Iris pigment epithelial cell (primary cell): ENCODE results near the gene GTF2H3.
A peak's percentile ranks its signal among the peaks of the same experiment; 100 is the strongest.

ENCODE experiments used
- DNase-seq: peaks from one replicate; pipeline ENCODE4 v3.0.0-alpha.2; 2011; ENCODE audit warnings: low read depth

Gene GTF2H3

DNA sequence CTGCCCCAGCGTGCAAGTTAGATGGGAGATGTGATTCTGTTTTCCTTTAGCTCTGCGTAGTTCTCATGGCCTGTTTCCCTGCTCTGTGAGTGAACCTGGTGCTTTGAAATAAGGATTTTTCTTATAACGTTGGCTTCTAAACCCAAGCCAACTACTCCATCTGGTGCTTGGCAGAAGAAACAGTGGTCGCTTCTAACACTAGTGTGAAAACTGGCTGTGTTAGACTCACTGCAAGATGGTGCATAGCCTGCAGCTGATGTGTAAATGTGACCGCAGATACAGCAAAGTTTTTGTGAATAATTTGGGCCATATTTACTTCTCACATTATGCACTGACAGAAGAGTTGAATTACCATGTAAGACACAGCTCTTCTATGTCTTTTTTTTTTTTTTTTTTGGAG, 12.2 kb downstream of the GTF2H3 start:
- no peak for DNase-seq

- DNase-seq, result no peak
Measured at GRCh38 chr12:123648401-123648800, 14.8 kb downstream of the GTF2H3 start.

- no peak for DNase-seq
Measured at GRCh38 chr12:123654129-123654701, 20.6 kb downstream of the GTF2H3 start.

DNA sequence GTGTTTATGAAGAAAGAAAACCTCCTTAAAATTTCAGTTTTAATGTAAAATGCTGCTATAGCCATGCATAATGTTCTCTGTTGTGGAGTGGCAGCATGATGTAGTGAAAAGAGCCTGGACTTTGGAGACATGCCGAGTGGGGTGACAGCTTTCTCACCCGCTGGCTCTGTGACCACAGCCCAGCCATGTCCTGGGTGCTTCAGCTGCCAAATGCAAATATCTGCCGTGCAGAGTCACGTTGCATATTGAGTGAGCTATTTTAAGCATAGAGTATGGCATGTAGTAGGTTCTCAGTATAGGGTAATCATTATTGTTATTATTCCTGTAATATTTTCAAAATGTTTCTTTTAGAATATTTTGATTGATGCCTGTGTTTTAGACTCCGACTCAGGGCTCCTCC, 21.8 kb downstream of the GTF2H3 start:
- DNase-seq, result no peak

GRCh38 chr12:123656392-123656791, 22.8 kb downstream of the GTF2H3 start:
- no peak for DNase-seq

DNA sequence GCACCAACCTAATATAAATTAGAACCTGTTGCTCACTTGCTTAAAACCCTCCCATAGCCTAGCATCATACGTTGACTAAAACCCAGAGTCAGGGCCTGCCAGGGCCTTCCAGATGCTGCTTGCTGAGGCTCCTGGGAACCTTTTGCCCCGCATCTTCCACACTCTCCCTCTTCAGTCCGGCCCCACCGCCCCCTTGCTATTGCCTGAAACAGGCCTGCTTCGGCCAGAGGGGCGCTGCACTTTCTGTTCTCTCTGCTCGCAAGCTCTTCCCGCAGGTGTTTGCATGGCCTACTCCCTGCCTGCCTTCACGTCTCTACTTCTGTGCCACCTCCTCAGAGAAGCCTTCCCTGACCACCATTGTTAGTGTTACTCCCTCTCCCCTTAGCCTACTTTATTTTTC, 23.6 kb downstream of the GTF2H3 start:
- no peak for DNase-seq

GRCh38 chr12:123659996-123660727, 26.5 kb downstream of the GTF2H3 start:
- DNase-seq, result peak; percentile 91

GRCh38 chr12:123667771-123668170, 34.1 kb downstream of the GTF2H3 start:
- DNase-seq, result no peak

DNA sequence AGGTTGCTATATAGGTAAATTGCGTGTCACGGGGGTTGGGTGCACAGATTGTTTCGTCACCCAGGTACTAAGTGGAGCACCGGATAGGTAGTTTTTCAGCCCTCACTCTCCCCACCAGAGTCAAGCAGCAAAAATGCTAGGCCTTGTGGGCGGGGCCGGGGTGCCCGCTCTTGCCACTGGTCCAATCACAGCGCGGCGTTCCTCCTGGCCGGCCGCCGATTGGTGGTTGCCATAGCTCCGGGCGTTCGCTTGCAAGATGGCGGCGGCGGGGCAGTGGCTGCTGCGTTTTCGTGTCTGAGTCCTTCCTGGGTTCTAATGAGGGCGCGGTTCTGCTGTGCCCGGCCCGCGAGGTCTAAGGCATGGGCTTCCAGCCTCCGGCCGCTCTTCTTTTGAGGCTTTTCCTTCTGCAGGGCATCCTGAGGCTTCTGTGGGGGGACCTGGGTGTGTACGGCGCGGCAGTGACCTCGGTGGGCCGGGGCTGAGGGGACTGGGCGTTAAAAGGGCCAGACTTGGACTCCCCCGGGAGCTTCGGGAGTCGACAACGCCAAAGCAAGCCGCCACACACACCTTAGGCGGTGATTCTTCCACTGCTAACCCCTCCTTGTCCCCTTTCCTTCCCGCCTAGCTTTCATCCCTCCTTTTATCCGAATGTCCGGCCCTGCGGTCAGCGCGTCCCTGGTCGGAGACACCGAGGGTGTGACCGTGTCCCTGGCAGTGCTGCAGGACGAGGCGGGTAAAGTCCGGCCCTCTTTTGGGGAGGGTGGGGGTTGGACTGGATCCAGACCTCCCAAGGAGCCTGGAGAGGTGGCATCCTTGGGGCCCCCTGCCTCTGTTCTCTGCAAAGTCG, 37.5 kb downstream of the GTF2H3 start, which contains the start of gene TCTN2:
TSS of gene TCTN2 (plus strand) at position 232 of the 847 bp plus-strand sequence. CDS start at position 360, 128 bp downstream.
- peak; percentile 94 for DNase-seq

DNA sequence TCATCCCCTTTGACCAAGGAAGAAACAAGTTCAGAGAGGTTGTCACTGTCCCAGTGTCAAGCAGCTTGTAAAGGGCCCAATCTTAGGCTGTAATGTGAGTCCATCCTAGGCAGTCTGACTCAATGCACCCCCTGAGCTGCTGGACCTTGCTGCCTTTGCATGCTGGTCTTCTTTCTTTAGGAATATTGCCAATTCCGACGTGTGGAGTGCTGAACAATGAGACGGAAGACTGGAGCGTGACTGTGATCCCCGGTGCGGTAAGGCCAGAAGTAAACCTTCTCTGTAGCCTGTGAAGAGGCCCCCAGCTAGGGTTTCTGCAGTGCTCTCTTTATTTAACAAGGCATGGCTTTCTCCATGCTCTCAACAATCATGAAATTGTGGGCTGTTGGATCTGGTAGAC, 38.2 kb downstream of the GTF2H3 start:
- peak; percentile 57 for DNase-seq

DNA sequence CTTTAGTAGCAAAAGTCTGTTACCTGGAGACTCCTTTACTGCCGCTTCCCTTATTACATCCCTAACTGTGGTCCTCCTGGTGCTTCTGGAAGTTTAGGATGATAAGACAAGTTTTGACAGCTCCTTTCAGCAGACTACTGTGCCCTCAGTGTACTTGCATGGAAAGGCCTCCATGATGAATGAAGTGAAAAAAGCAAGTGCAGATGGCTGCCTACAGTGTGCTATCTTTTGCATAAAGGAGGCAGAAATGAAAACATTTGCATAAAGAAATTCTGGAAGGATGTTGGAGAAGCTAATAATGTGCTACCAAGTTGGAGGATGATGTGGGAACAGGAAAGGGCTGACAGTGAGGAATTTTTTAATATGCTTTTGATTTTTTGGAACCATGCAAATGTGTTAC, 41.8 kb downstream of the GTF2H3 start:
- no peak for DNase-seq

GRCh38 chr12:123676616-123677320, 43.1 kb downstream of the GTF2H3 start:
- DNase-seq, result no peak

DNA sequence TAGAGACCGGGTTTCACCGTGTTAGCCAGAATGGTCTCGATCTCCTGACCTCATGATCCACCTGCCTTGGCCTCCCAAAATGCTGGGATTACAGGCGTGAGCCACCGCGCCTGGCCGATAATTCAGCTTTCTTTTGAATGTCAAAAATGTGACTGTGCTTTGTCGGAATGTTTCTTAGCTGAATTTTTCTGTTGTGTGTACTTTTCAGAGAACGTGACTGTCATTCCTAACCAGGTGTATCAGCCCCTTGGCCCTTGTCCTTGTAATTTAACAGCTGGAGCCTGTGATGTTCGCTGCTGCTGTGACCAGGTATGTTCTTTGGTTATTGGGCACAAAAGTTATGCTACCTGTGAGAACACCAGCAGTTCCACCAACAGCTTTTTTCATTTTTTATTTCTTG, 45.4 kb downstream of the GTF2H3 start:
- no peak for DNase-seq

DNA sequence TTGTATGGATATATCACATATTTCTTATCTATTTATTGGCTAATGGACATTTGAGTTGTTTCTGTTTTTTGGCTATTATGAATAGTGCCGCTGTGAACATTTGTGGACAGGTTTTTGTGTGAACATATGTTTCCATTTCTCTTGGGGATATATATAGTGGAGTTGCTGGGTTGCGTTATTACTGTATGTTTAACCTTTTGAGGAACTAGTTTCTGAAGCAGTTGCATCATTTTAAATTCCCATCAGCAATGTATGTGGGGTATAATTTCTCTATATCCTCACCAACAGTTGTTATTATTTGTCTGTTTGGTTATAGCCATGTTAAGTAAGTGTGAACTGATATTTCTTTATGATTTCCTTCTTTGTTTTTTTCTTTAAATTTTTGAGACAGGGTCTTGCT, 48.0 kb downstream of the GTF2H3 start:
- no peak for DNase-seq

- DNase-seq, result no peak
Measured at GRCh38 chr12:123683964-123684363, 50.3 kb downstream of the GTF2H3 start.

GRCh38 chr12:123686636-123687190, 53.1 kb downstream of the GTF2H3 start:
- no peak for DNase-seq

DNA sequence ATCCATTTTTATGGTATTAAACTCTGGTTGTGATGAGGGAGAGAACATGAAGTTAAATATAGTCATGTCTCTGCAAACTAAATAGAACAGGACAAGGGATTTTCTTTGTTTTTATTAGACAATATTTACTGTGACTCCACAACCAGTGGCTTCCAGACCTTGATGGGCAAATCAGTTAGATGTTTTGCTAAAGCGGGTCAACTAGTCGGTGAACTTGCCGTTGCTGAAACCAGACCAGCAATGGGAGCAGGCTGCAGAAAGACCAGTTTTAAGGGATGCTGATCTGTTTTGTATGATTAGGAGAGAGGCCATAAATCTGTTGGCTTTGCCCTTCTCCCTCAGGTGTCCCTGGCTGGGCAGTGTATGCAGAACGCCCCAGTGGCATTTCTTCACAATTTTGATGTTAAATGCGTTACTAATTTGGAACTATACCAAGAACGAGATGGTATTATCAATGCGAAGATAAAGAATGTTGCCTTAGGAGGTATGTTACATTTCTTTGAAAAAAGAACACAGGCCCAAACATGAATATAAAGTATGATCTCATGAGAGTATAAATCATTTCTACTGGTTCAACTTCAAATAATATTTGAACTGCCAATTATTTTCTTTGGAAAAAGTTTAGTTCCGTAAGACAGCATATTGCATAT, 56.7 kb downstream of the GTF2H3 start:
- no peak for DNase-seq

DNA sequence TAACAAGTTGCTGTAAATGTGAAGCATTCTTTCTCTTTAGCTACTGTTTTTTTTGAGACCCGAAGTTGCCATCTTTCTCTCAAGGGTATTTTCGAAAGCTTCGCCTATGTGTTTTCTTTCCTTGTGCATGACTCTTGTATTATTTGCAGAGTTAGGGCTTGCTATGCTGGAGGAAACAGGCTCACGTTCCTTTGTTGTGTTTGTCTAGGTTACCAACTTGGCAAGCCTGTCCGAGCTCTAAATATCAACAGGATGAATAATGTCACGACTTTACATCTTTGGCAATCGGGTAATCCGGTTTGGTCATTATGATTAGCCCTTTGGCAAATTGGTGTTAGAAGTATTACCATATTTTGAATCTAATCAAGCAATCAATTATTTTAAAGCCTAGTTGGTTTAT, 62.6 kb downstream of the GTF2H3 start:
- DNase-seq, result no peak

DNA sequence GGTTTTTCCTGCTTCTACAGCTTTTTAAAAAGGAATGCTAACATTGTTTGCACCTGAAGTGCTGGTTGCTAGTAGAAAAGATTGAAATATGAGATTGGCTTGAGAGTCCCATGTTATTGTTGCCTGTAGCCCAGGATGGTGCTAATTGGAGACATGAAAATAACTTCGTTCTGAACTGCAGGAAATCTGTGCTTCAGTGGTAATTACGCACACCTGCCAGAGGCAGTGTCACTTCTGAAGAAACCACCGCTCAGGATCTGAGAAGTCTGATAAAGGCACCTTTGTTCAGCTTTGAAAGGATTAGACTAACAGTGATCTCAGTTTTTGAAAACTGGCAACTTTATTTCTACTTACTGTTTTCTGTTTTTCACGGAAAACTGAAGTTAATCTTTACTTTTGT, 63.0 kb downstream of the GTF2H3 start:
- no peak for DNase-seq

- DNase-seq, result no peak
Measured at GRCh38 chr12:123705935-123706334, 72.3 kb downstream of the GTF2H3 start.

DNA sequence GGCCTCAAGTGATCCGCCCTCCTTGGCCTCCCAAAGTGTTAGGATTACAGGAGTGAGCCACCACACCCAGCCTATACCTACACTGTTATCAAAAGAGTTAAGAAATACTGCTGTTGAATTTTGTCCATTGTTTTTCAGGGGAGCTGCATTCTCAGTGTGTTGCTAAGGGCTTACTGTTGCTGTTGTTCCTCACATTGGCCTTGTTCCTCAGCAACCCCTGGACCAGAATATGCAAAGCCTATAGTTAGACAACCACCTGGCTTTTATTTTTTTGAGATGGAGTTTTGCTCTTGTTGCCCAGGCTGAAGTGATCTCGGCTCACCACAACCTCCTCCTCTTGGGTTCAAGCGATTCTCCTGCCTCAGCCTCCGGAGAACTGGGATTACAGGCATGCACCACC, 73.8 kb downstream of the GTF2H3 start:
- DNase-seq, result no peak
